Rectal smooth muscle tissue (tissue), 1 donor: Measurements from ENCODE around the gene MGRN1.
"Not testable (repeated sequence)": the region's sequence is repeated elsewhere in the genome, so short reads cannot be mapped to it uniquely, and the experiment has no call there.

Experiments
- H3K27ac ChIP-seq: one replicate; pipeline ENCODE4 v1.7.0; 2013; ENCODE audit warnings: low read depth, low read length, inconsistent platforms
- H3K27me3 ChIP-seq: one replicate; pipeline ENCODE4 v1.7.0; 2013; ENCODE audit warnings: low read length; ENCODE audit not compliant: control insufficient read depth, insufficient read depth
- H3K36me3 ChIP-seq: one replicate; pipeline ENCODE4 v1.7.0; 2013; ENCODE audit warnings: low read length; ENCODE audit not compliant: control insufficient read depth, insufficient read depth
- H3K4me1 ChIP-seq: one replicate; pipeline ENCODE4 v1.7.0; 2013; ENCODE audit warnings: low read length; ENCODE audit not compliant: control insufficient read depth, insufficient read depth
- H3K4me3 ChIP-seq: one replicate; pipeline ENCODE4 v1.7.0; 2013; ENCODE audit warnings: low read length
- H3K9ac ChIP-seq: one replicate; pipeline ENCODE4 v1.7.0; 2013; ENCODE audit warnings: low read length

MGRN1 gene

GRCh38 chr16:4639899-4640509, 15.4 kb downstream of the MGRN1 start:
- Histone ChIP-seq H3K4me1 (no peaks in the 10 kb centered on the region), H3K9ac (no peak overlapping the region), H3K27ac (no peak overlapping the region)

GRCh38 chr16:4640572-4641305, 16.1 kb downstream of the MGRN1 start:
- peaks cover 4% of the 10 kb centered on the region for H3K36me3 ChIP-seq
- H3K9ac ChIP-seq, result no peak overlapping the region
- no peaks in the 10 kb centered on the region for H3K4me1 ChIP-seq
- no peaks in the 10 kb centered on the region for H3K27me3 ChIP-seq
- H3K4me3 ChIP-seq, result no peak overlapping the region
- H3K27ac ChIP-seq, result no peak overlapping the region

More at GRCh38 chr16:4639899-4640509, 15.4 kb downstream of the MGRN1 start:
- Histone ChIP-seq H3K36me3 (peaks cover 4% of the 10 kb centered on the region), H3K4me3 (no peak overlapping the region), H3K27me3 (no peaks in the 10 kb centered on the region)

GRCh38 chr16:4641306-4641687, 16.7 kb downstream of the MGRN1 start:
- Histone ChIP-seq H3K4me1 (no peaks in the 10 kb centered on the region), H3K27ac (no peak overlapping the region), H3K36me3 (peaks cover 4% of the 10 kb centered on the region), H3K9ac (no peak overlapping the region), H3K4me3 (no peak overlapping the region), H3K27me3 (no peaks in the 10 kb centered on the region)

GRCh38 chr16:4641895-4642294, 17.3 kb downstream of the MGRN1 start:
- H3K9ac ChIP-seq, result no peak overlapping the region
- no peaks in the 10 kb centered on the region for H3K4me1 ChIP-seq
- no peaks in the 10 kb centered on the region for H3K27me3 ChIP-seq
- no peak overlapping the region for H3K4me3 ChIP-seq
- no peak overlapping the region for H3K27ac ChIP-seq
- peaks cover 4% of the 10 kb centered on the region for H3K36me3 ChIP-seq

GRCh38 chr16:4646773-4647643, 22.4 kb downstream of the MGRN1 start:
- H3K27me3 ChIP-seq, result no peaks in the 10 kb centered on the region
- H3K36me3 ChIP-seq, result peaks cover 9% of the 10 kb centered on the region
- no peaks in the 10 kb centered on the region for H3K4me1 ChIP-seq
- no peak overlapping the region for H3K4me3 ChIP-seq
- no peak overlapping the region for H3K9ac ChIP-seq
- H3K27ac ChIP-seq, result no peak overlapping the region

- no peak overlapping the region for H3K4me3 ChIP-seq
- H3K27me3 ChIP-seq, result no peaks in the 10 kb centered on the region
- peaks cover 11% of the 10 kb centered on the region for H3K36me3 ChIP-seq
- H3K27ac ChIP-seq, result no peak overlapping the region
- no peak overlapping the region for H3K9ac ChIP-seq
- no peaks in the 10 kb centered on the region for H3K4me1 ChIP-seq
Measured at GRCh38 chr16:4647644-4647980, 23.0 kb downstream of the MGRN1 start.

GRCh38 chr16:4648917-4649316, 24.3 kb downstream of the MGRN1 start:
- H3K9ac ChIP-seq, result no peak overlapping the region
- H3K4me3 ChIP-seq, result no peak overlapping the region
- peaks cover 14% of the 10 kb centered on the region for H3K36me3 ChIP-seq
- H3K4me1 ChIP-seq, result no peaks in the 10 kb centered on the region
- no peaks in the 10 kb centered on the region for H3K27me3 ChIP-seq
- no peak overlapping the region for H3K27ac ChIP-seq

- H3K27me3 ChIP-seq, result no peaks in the 10 kb centered on the region
- no peak overlapping the region for H3K4me3 ChIP-seq
- no peak overlapping the region for H3K27ac ChIP-seq
- H3K9ac ChIP-seq, result no peak overlapping the region
- H3K36me3 ChIP-seq, result peaks cover 14% of the 10 kb centered on the region
- H3K4me1 ChIP-seq, result no peaks in the 10 kb centered on the region
Measured at GRCh38 chr16:4649744-4650442, 25.3 kb downstream of the MGRN1 start.

GRCh38 chr16:4650443-4651074, 25.9 kb downstream of the MGRN1 start:
- not testable (repeated sequence) for H3K9ac ChIP-seq, H3K4me1 ChIP-seq, H3K27ac ChIP-seq, H3K4me3 ChIP-seq, H3K27me3 ChIP-seq
- peaks cover 20% of the 10 kb centered on the region for H3K36me3 ChIP-seq

GRCh38 chr16:4651827-4652226, 27.2 kb downstream of the MGRN1 start:
- Histone ChIP-seq H3K9ac (no peak overlapping the region), H3K27ac (no peak overlapping the region), H3K27me3 (no peaks in the 10 kb centered on the region), H3K4me1 (no peaks in the 10 kb centered on the region), H3K36me3 (peaks cover 28% of the 10 kb centered on the region), H3K4me3 (no peak overlapping the region)

GRCh38 chr16:4652561-4652960, 27.9 kb downstream of the MGRN1 start:
- Histone ChIP-seq H3K4me3 (no peak overlapping the region), H3K27me3 (no peaks in the 10 kb centered on the region), H3K4me1 (no peaks in the 10 kb centered on the region), H3K36me3 (peaks cover 33% of the 10 kb centered on the region), H3K27ac (no peak overlapping the region), H3K9ac (no peak overlapping the region)
